Measurements from ENCODE around the gene TMEM86A.

Gene TMEM86A

DNA sequence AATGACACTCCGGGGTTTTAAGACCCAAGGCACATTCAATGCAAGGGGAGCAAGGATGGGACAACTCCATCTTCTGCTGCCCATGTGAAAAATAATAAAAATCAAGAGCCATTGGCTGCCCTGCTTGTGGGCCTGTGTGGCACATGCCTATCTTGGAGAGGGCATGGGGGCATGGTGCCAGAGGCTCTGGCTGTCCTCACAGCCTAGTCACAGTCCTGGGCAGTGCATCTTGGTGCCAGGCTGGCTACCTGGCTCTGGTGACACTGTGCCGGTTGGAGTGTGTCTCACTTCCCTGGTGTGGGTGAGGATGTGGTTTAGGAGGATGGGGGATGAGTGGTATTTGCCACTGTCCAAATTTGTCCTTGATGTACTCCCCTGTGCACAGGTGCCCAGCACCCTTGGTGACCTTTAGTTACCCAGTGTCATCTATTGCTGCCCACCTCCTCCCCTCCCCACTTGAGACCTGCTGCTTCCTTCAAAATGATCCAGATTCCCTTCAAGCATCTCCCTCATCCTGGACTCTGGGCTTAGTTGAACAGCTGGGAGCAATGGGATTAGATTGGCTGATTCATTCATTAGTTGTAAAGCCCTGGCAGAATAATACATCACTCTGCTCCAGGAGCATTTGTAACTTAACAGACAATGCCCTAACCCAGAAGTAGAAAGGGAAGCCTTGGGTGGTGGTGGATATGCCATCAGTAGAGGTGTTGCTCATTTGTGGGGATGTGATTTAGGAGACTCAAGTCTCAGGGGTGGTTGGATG is 4.6 kb downstream of the TMEM86A start:
- H3K36me3 Mint-ChIP-seq (ENCODE audit: low read depth) = no peaks in the 10 kb centered on the region
- H3K4me1 Mint-ChIP-seq = peaks cover 26% of the 10 kb centered on the region
- peaks cover 22% of the 10 kb centered on the region for H3K27me3 Mint-ChIP-seq (ENCODE audit: low read depth)
- TF ChIP-seq, protein P1, sequence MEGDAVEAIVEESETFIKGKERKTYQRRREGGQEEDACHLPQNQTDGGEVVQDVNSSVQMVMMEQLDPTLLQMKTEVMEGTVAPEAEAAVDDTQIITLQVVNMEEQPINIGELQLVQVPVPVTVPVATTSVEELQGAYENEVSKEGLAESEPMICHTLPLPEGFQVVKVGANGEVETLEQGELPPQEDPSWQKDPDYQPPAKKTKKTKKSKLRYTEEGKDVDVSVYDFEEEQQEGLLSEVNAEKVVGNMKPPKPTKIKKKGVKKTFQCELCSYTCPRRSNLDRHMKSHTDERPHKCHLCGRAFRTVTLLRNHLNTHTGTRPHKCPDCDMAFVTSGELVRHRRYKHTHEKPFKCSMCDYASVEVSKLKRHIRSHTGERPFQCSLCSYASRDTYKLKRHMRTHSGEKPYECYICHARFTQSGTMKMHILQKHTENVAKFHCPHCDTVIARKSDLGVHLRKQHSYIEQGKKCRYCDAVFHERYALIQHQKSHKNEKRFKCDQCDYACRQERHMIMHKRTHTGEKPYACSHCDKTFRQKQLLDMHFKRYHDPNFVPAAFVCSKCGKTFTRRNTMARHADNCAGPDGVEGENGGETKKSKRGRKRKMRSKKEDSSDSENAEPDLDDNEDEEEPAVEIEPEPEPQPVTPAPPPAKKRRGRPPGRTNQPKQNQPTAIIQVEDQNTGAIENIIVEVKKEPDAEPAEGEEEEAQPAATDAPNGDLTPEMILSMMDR (IDR thresholded peaks at IDR 0.05; ENCODE audit: unreplicated experiment in 3 of 3) = no peak
- no peak overlapping the region for H3K27ac Mint-ChIP-seq
- H3K4me3 Mint-ChIP-seq = no peak overlapping the region
- no peaks in the 10 kb centered on the region for H3K9me3 Mint-ChIP-seq

DNA sequence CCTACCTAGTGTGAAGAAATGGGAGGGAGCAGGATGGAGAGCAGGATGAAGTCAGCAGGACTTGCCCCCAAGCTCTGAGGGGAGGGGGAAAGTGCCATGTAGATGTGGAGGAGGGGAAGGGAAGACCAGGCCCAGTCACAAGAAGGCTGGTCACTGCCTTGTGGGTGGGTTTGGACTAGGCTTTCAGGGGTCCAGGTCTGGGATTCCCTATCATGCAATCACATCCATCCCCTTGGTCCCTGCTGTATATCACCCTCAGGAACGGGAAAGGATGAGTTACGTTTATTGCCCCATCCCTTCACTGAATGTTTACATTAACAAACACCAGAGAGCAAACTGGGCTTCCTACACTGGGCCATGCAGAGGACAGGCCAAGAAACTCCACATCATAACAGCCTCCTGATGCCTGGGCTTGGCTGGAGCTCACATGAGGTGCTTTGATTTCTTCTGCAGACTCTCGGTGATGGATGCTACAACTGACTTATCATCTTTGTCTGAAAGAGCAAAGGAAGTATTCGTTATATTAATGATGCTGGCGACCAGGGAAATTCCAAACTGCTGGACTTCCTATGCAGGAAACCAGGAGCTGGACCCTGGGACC is 5.6 kb downstream of the TMEM86A start:
- Mint-ChIP-seq H3K9me3 (no peaks in the 10 kb centered on the region), H3K27ac (no peak overlapping the region), H3K27me3 (ENCODE audit: low read depth) (peaks cover 21% of the 10 kb centered on the region), H3K4me3 (no peak overlapping the region), H3K36me3 (ENCODE audit: low read depth) (no peaks in the 10 kb centered on the region), H3K4me1 (peaks cover 24% of the 10 kb centered on the region)
- TF ChIP-seq, protein P1 (IDR thresholded peaks at IDR 0.05; ENCODE audit: unreplicated experiment in 3 of 3) = no peak

DNA sequence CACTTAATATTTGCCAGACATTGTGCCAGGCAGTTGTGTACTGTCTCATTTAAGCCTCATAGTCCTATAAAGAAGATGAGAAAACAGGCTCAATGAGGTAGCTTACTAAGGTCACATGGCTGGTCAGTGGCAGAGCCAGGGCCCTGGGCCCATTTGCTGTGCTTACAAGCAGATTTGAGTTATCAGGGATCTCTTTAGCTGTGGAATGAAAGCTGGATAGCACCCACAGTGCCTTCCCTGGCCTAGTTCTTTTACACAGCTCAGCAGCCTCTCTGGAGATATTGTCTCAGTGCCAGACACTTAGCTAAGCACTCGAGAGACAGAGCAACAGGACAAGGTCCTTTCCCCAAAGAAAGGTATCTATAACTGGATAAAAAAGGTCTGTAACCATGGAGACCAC is 6.1 kb downstream of the TMEM86A start:
- no peaks in the 10 kb centered on the region for H3K36me3 Mint-ChIP-seq (ENCODE audit: low read depth)
- no peaks in the 10 kb centered on the region for H3K9me3 Mint-ChIP-seq
- TF ChIP-seq, protein P1 (IDR thresholded peaks at IDR 0.05; ENCODE audit: unreplicated experiment in 3 of 3) = no peak
- peaks cover 19% of the 10 kb centered on the region for H3K4me1 Mint-ChIP-seq
- no peak overlapping the region for H3K4me3 Mint-ChIP-seq
- no peak overlapping the region for H3K27ac Mint-ChIP-seq
- H3K27me3 Mint-ChIP-seq (ENCODE audit: low read depth) = peaks cover 18% of the 10 kb centered on the region

DNA sequence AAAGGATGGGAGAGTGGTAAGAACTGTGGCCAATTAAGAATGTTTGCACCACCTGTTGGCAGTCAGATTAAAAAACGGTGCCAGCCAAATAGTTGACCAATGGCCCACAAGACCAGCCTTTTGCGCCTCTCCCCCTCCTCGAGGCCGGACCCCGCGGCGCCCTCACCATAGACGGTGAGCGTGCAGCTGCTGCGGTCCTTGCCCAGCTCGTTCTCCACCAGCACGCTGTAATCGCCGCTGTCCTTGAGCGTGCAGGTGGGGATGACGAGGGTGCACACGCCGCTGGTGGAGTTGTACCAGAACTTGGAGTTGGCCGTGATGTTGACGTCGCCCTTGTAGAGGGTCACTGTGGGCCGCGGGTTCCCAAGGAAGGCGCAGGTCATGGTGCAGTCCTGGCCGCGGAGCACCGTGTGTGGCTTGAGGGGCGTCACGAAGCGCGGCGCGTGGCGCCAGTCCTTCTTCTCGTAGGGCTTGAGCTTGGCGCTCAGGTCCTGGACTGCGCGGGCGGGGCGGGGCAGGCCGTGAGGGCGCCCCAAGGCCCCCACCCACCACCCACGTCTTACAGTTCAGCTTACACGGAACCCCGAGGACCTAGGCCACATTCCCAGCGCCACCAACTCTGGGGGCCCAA is 7.2 kb downstream of the TMEM86A start:
- peaks cover 18% of the 10 kb centered on the region for H3K27me3 Mint-ChIP-seq (ENCODE audit: low read depth)
- H3K9me3 Mint-ChIP-seq = no peaks in the 10 kb centered on the region
- no peak overlapping the region for H3K4me3 Mint-ChIP-seq
- peaks cover 10% of the 10 kb centered on the region for H3K4me1 Mint-ChIP-seq
- no peak overlapping the region for H3K27ac Mint-ChIP-seq
- TF ChIP-seq, protein P1 (IDR thresholded peaks at IDR 0.05; ENCODE audit: unreplicated experiment in 3 of 3) = no peak
- H3K36me3 Mint-ChIP-seq (ENCODE audit: low read depth) = no peaks in the 10 kb centered on the region

DNA sequence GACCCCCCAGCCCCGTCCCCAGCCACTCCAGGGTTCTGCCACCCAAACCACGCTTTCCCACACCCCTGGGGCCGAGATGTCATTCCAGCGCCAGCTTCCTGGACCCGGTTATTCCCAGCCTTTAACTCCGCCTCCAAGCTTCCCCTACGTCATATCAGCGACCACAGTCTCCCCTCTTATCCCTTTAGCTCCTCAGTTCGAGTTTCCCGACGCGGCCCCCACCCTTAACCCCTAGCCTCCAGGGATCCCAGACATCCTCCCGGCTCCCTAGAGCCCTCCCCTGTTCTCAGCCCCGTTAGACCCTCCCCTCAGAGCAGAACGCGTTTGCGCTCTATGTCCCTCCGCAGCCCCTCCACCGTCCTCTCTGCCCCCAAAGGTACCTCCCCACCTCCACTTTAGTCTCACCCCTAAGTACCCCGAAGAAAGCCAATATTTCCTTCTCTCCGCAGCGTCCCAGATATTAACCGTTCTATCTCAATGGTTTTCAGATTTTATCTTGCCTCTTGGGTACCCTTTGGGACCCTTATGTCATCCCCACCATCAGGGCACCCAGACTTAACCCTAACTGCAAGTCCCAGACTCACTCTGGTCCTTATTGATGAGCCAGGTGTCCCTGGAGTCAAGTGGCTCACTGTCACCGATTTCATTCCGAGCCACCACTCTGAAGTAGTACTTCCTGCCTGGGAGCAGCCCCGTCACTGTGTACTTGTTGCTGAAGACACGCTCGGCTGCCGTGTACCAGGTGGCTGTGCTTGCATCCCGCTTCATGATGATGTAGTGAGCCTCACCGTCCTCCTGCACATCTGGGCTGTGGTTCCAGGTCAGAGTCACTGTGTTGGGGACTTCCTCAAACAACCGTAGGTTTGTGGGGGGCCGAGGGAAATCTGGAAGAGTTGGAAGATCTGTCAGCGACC is 8.0 kb downstream of the TMEM86A start:
- H3K36me3 Mint-ChIP-seq (ENCODE audit: low read depth) = no peaks in the 10 kb centered on the region
- TF ChIP-seq, protein P1 (IDR thresholded peaks at IDR 0.05; ENCODE audit: unreplicated experiment in 3 of 3) = no peak
- peaks cover 13% of the 10 kb centered on the region for H3K27me3 Mint-ChIP-seq (ENCODE audit: low read depth)
- H3K4me3 Mint-ChIP-seq = no peak overlapping the region
- H3K9me3 Mint-ChIP-seq = no peaks in the 10 kb centered on the region
- no peak overlapping the region for H3K27ac Mint-ChIP-seq
- H3K4me1 Mint-ChIP-seq = peaks cover 5% of the 10 kb centered on the region

All from nephron (organoid).